Brain microvascular endothelial cell (primary cell): Measurements from ENCODE around the gene KRT1.

Source experiments
- DNase-seq: peaks from one replicate; pipeline ENCODE4 v3.0.0-alpha.2; 2020
- H3K27ac ChIP-seq: fragments of 250-450 bp; sonication (Bioruptor Pico); 2 replicates; pipeline ENCODE4 v1.5.1; 2020; ENCODE audit warnings: mild to moderate bottlenecking, moderate library complexity
- H3K27me3 ChIP-seq: fragments of 250-450 bp; sonication (Bioruptor Pico); replicated peaks from 2 replicates; pipeline ENCODE4 v1.5.1; 2020; ENCODE audit warnings: mild to moderate bottlenecking
- H3K36me3 ChIP-seq: fragments of 250-450 bp; sonication (Bioruptor Pico); replicated peaks from 2 replicates; pipeline ENCODE4 v1.5.1; 2020; ENCODE audit warnings: mild to moderate bottlenecking
- H3K4me3 ChIP-seq: 2 replicates; pipeline ENCODE4 v1.5.1; 2011; ENCODE audit warnings: low read depth, mild to moderate bottlenecking, control low read depth, low read length, moderate library complexity
- CTCF ChIP-seq: IDR thresholded peaks from 2 replicates; pipeline ENCODE4 v1.5.1; 2011; ENCODE audit warnings: low read depth, mild to moderate bottlenecking, moderate library complexity, low read length, control low read depth, inconsistent platforms; ENCODE audit errors: missing control alignments
- in situ Hi-C: cut with HindIII; loops from 2 replicates; pipeline ENCODE4 v1.10.0; 2017; ENCODE audit warnings: low sequenced_read_pairs, low pct_ligation_motif_present

Gene KRT1

GRCh38 chr12:52681526-52682380 is 1.5 kb upstream of the KRT1 start:
- Histone ChIP-seq H3K36me3 (no peaks in the 10 kb centered on the region), H3K27me3 (no peaks in the 10 kb centered on the region), H3K4me3 (no peak overlapping the region), H3K27ac (no peak overlapping the region)
- in situ Hi-C loops = no loop called here
- TF ChIP-seq CTCF = no peak
- DNase-seq = no peak

- no peak overlapping the region for H3K27ac ChIP-seq
- TF ChIP-seq CTCF = no peak
- H3K4me3 ChIP-seq = no peak overlapping the region
- in situ Hi-C loops = no loop called here
- DNase-seq = no peak
- H3K36me3 ChIP-seq = no peaks in the 10 kb centered on the region
- H3K27me3 ChIP-seq = no peaks in the 10 kb centered on the region
Measured at GRCh38 chr12:52679875-52680274, 332 bp downstream of the KRT1 start.

GRCh38 chr12:52677671-52678070 is 2.5 kb downstream of the KRT1 start:
- in situ Hi-C loops = no loop called here
- no peak overlapping the region for H3K4me3 ChIP-seq
- no peak for TF ChIP-seq CTCF
- H3K36me3 ChIP-seq = no peaks in the 10 kb centered on the region
- H3K27ac ChIP-seq = no peak overlapping the region
- no peak for DNase-seq
- H3K27me3 ChIP-seq = peaks cover 2% of the 10 kb centered on the region

GRCh38 chr12:52677126-52677525 is 3.1 kb downstream of the KRT1 start:
- Histone ChIP-seq H3K27ac (no peak overlapping the region), H3K27me3 (peaks cover 2% of the 10 kb centered on the region), H3K4me3 (no peak overlapping the region), H3K36me3 (no peaks in the 10 kb centered on the region)
- in situ Hi-C loops = no loop called here
- DNase-seq = no peak
- TF ChIP-seq CTCF = no peak

- H3K36me3 ChIP-seq = no peaks in the 10 kb centered on the region
- no peak overlapping the region for H3K27ac ChIP-seq
- DNase-seq = no peak
- TF ChIP-seq CTCF = no peak
- in situ Hi-C loops = no loop called here
- no peak overlapping the region for H3K4me3 ChIP-seq
- H3K27me3 ChIP-seq = peaks cover 2% of the 10 kb centered on the region
Measured at GRCh38 chr12:52676163-52676562, 4.0 kb downstream of the KRT1 start.

- Histone ChIP-seq H3K27me3 (peaks cover 2% of the 10 kb centered on the region), H3K36me3 (no peaks in the 10 kb centered on the region), H3K4me3 (no peak overlapping the region), H3K27ac (no peak overlapping the region)
- TF ChIP-seq CTCF = no peak
- no peak for DNase-seq
- in situ Hi-C loops = no loop called here
Measured at GRCh38 chr12:52675301-52675701, 4.9 kb downstream of the KRT1 start.
